ENCODE measurements around the gene CARD19. TPM values are rescaled to one million over a fixed set of nuclear protein-coding genes. Genes with fewer than 3 reads are reported as not detected.

CARD19 gene
- total RNA-seq, 1 experiment from 2014 or later: 54.5 TPM

DNA sequence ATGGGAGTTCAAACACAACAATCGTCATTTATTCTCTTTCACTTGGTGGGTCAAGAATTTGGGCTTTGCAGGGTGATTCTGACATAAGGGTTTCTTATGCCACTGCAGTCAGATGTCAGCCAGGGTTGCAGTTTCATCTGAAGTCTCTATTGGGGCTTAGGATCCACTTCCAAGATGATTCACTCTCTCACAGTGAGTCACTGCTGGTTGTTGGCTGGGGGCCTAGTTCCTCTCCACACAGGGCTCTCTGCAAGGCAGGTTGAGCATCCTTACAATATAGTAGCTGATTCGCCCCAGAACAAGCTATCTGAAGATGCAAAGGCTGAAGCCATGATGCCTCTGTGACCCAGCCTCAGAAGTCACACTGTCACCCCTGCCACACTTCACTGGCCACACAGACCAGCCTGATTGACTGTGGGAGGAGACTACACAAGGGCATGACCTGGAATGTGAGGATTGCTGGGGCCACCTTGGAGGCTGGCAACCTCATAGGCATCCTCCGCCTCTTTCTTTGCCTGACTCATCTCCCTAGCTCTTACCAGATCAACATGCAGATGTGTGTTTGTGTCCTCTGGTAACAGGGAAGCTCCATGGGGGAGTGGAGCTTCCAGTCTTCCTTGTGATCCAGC, 4.5 kb upstream of the CARD19 start:
- no peaks in the 10 kb centered on the region for H4K20me1 ChIP-seq (ENCODE audit: insufficient read depth)
- H3K9me2 ChIP-seq (ENCODE audit: insufficient read depth): no peaks in the 10 kb centered on the region
- peaks cover 12 to 45% of the 10 kb centered on the region in 2 experiments for H3K4me1 ChIP-seq (ENCODE audit: control insufficient read depth in 1 of 2, insufficient read depth in 2 of 2, low read length in 2 of 2)
- peaks cover 4% of the 10 kb centered on the region for H3K79me2 ChIP-seq (ENCODE audit: insufficient read depth, low read length)
- BruUV-seq (replicated peaks): no TSS peak
- intact Hi-C loops (cut with micrococcal nuclease): no loop called here
- H3K4me3 ChIP-seq (replicated peaks in 1 of 2; ENCODE audit: low read depth in 1 of 2, low read length in 2 of 2): peak overlapping the region in 1 of 2 experiments; percentile 8; a peak in 1 of 4 replicates
- POLR2A ChIA-PET: no interaction called here
- ATAC-seq: no peak
- peak; percentile 73 for DNase-seq (ENCODE audit: low read depth, low spot score)
- RAD21 ChIA-PET (ENCODE audit: low non-redundant PET in 1 of 2, low total read pairs in 2 of 2, uncharacterized antibody in 2 of 2, unreplicated experiment in 2 of 2): no interaction called here
- no peak overlapping the region for H3K9ac ChIP-seq (ENCODE audit: low read length)
- H2AFZ ChIP-seq (ENCODE audit: low read depth, low read length, poor library complexity, severe bottlenecking): no peak overlapping the region
- no peaks in the 10 kb centered on the region for H3K36me3 ChIP-seq (ENCODE audit: control insufficient read depth in 1 of 2, insufficient read depth in 2 of 2, low read length in 2 of 2)
- 0 out of 2 replicates have a peak overlapping the region, but pooled peaks have one; percentile 3 for H3K27ac ChIP-seq (ENCODE audit: low read depth, low read length)
- H3K9me3 ChIP-seq (ENCODE audit: control insufficient read depth in 1 of 2, insufficient read depth in 1 of 2, low read depth in 1 of 2, low read length in 2 of 2): peaks cover 0 to 21% of the 10 kb centered on the region in 2 experiments; a peak in 2 of 4 replicates
- CTCF ChIA-PET: no interaction called here
- H3K4me2 ChIP-seq (ENCODE audit: low read length): peak overlapping the region; percentile 48
- TF ChIP-seq ZFX (IDR thresholded peaks at IDR 0.05) (no peak), CEBPB (IDR thresholded peaks at IDR 0.05; ENCODE audit: low read depth) (no peak), RAD21 (IDR thresholded peaks at IDR 0.05; ENCODE audit: low read depth) (no peak), EGR1 (IDR thresholded peaks at IDR 0.05; ENCODE audit: low read depth) (no peak), POLR2AphosphoS5 (IDR thresholded peaks at IDR 0.05; ENCODE audit: low read depth, low read length) (peak; percentile 53; the same call in 1 of the 2 replicates), ELF1 (IDR thresholded peaks at IDR 0.05; ENCODE audit: borderline replicate concordance, low read depth) (no peak)
- TF ChIP-seq, protein P1, sequence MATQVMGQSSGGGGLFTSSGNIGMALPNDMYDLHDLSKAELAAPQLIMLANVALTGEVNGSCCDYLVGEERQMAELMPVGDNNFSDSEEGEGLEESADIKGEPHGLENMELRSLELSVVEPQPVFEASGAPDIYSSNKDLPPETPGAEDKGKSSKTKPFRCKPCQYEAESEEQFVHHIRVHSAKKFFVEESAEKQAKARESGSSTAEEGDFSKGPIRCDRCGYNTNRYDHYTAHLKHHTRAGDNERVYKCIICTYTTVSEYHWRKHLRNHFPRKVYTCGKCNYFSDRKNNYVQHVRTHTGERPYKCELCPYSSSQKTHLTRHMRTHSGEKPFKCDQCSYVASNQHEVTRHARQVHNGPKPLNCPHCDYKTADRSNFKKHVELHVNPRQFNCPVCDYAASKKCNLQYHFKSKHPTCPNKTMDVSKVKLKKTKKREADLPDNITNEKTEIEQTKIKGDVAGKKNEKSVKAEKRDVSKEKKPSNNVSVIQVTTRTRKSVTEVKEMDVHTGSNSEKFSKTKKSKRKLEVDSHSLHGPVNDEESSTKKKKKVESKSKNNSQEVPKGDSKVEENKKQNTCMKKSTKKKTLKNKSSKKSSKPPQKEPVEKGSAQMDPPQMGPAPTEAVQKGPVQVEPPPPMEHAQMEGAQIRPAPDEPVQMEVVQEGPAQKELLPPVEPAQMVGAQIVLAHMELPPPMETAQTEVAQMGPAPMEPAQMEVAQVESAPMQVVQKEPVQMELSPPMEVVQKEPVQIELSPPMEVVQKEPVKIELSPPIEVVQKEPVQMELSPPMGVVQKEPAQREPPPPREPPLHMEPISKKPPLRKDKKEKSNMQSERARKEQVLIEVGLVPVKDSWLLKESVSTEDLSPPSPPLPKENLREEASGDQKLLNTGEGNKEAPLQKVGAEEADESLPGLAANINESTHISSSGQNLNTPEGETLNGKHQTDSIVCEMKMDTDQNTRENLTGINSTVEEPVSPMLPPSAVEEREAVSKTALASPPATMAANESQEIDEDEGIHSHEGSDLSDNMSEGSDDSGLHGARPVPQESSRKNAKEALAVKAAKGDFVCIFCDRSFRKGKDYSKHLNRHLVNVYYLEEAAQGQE (IDR thresholded peaks at IDR 0.05; ENCODE audit: low read depth): no peak
- H3K27me3 ChIP-seq (ENCODE audit: insufficient read depth, low read length): no peaks in the 10 kb centered on the region
